Right atrium auricular region (tissue), 2 donors: Measurements from ENCODE around the gene CBLC. TPM values are rescaled to one million over a fixed set of nuclear protein-coding genes. Genes with fewer than 3 reads are reported as not detected.

Experiments used
- DNase-seq: peaks from one replicate; pipeline ENCODE4 v3.0.0-alpha.2; 2019; ENCODE audit warnings: low spot score
- H3K27ac ChIP-seq, 2 donors: fragments of 200-600 bp; sonication (generic); 1 replicate in 1 of 2; 2 replicates in 1 of 2; pipeline ENCODE4 v1.5.1; 2016 to 2019
- H3K27me3 ChIP-seq, 2 donors: fragments of 200-600 bp; sonication (generic); one replicate each; pipeline versions ENCODE4 v1.5.1 to v1.6.0; 2017 to 2019
- H3K36me3 ChIP-seq: fragments of 200-600 bp; sonication (generic); one replicate; pipeline ENCODE4 v1.5.1; 2016
- H3K4me1 ChIP-seq, 2 donors: fragments of 200-600 bp; sonication (generic); one replicate each; pipeline versions ENCODE4 v1.5.1 to v1.6.0; 2017 to 2019
- H3K4me3 ChIP-seq, 2 donors: fragments of 200-600 bp; sonication (generic); 1 replicate in 1 of 2; 2 replicates in 1 of 2; pipeline ENCODE4 v1.5.1; 2017 to 2019; ENCODE audit warnings: mild to moderate bottlenecking in 1 of 2, moderate library complexity in 1 of 2
- H3K9me3 ChIP-seq, 2 donors: fragments of 200-600 bp; sonication (generic); one replicate each; pipeline ENCODE4 v1.5.1; 2019
- total RNA-seq, 2 donors: library from RNA; depleted of rRNA; stranded (reverse); fragments of >200 nt; gene quantifications; one replicate each; pipeline ENCODE4 v1.1.0, GENCODE V29; 2016
- TF ChIP-seq, protein P1 (sequence below), 2 donors: fragments of 200-600 bp; sonication (generic); IDR thresholded peaks; one replicate each; pipeline ENCODE4 v1.5.1; 2019; ENCODE audit warnings: antibody characterized with exemption in 2 of 2

The CBLC gene
- total RNA-seq, 2 donors from 2014 or later, result not detected

DNA sequence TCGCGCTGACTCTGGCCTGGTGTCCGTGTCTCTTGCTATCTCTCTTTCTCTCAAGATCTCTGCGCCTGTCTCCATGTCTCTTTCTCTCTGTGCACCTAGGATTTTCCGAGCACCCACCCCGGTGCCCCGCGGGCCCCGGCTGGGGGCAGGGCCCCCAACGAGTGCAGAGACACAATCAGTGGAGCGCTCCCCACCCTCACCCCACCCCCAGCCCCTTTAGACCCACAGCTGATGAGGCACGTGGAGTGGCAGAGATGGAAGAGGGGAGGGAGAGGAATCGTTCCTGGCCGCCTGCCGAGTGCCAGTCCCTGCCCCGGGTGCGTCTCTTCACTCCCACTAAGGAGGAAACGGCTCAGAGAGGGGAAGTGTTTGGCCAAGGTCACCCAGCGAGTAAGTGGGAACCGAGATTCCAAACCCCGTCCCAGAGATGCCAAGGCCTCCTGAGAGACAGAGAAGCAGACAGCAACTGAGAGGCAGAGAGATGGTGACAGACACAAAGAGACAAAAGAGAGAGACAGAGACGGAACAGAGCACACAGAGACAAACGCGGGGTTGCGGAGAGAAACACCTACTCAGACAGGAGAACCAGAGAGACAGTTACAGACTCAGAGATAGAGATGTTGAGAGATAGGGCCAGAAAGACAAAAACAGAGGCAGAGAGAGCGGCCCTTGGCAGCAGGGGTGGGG lies 29.8 kb upstream of the CBLC start:
- H3K9me3 ChIP-seq, result no peaks in the 10 kb centered on the region
- H3K27me3 ChIP-seq, result no peaks in the 10 kb centered on the region
- peak overlapping the region; percentile 61 to 62 for H3K4me3 ChIP-seq
- DNase-seq, result peak; percentile 80
- peak overlapping the region; percentile 94 for H3K27ac ChIP-seq
- H3K36me3 ChIP-seq, result peaks cover 18% of the 10 kb centered on the region
- TF ChIP-seq, protein P1, sequence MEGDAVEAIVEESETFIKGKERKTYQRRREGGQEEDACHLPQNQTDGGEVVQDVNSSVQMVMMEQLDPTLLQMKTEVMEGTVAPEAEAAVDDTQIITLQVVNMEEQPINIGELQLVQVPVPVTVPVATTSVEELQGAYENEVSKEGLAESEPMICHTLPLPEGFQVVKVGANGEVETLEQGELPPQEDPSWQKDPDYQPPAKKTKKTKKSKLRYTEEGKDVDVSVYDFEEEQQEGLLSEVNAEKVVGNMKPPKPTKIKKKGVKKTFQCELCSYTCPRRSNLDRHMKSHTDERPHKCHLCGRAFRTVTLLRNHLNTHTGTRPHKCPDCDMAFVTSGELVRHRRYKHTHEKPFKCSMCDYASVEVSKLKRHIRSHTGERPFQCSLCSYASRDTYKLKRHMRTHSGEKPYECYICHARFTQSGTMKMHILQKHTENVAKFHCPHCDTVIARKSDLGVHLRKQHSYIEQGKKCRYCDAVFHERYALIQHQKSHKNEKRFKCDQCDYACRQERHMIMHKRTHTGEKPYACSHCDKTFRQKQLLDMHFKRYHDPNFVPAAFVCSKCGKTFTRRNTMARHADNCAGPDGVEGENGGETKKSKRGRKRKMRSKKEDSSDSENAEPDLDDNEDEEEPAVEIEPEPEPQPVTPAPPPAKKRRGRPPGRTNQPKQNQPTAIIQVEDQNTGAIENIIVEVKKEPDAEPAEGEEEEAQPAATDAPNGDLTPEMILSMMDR (IDR thresholded peaks at IDR 0.05), result no peak
- peaks cover 0 to 87% of the 10 kb centered on the region in 2 donors for H3K4me1 ChIP-seq

DNA sequence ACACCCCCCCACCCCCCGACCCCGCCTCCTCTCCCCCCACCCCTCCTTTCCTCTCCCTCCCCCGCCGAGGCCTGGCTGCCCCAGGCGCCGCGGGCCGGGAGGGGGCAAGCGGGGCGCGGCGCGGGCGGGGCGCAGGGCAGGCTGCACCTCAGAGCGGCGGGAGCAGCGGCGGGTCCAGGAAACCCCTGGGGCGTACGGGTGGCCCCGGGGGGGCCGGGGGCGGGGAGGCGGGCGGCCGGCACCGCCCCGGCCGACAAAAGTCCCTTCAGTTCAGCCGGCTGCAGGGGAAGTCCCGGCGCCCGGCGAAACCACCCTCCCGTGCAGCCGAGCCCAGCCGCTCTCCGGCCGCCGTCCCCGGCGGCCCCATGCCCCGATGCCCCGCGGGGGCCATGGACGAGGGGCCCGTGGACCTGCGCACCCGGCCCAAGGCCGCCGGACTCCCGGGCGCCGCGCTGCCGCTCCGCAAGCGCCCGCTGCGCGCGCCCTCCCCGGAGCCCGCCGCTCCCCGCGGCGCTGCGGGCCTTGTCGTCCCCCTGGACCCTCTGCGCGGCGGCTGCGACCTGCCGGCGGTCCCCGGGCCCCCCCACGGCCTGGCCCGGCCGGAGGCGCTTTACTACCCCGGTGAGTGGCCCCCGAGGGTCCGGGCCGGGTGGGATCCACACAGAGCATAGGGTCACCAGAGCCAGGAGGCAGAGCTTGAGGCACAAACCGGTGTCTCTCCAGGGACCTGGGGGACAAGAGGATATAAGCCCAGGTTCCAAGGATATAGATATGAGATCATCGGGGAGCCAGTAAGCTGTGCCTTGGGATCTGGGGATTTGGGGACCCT lies 29.1 kb upstream of the CBLC start, which contains the start of gene BCL3:
Gene BCL3, plus strand, starts transcription at position 283 of the 829 bp plus-strand sequence. Its CDS starts 83 bp downstream, at position 366.
- H3K36me3 ChIP-seq, result peaks cover 20% of the 10 kb centered on the region
- no peak for DNase-seq
- peaks cover 0 to 86% of the 10 kb centered on the region in 2 donors for H3K4me1 ChIP-seq
- peak within 1 kb of the TSS; percentile 61 to 62 for H3K4me3 ChIP-seq
- peak within 1 kb of the TSS; percentile 94 for H3K27ac ChIP-seq
- TF ChIP-seq, protein P1 (IDR thresholded peaks at IDR 0.05), result no peak
- H3K27me3 ChIP-seq, result no peaks in the 10 kb centered on the region
- no peaks in the 10 kb centered on the region for H3K9me3 ChIP-seq

DNA sequence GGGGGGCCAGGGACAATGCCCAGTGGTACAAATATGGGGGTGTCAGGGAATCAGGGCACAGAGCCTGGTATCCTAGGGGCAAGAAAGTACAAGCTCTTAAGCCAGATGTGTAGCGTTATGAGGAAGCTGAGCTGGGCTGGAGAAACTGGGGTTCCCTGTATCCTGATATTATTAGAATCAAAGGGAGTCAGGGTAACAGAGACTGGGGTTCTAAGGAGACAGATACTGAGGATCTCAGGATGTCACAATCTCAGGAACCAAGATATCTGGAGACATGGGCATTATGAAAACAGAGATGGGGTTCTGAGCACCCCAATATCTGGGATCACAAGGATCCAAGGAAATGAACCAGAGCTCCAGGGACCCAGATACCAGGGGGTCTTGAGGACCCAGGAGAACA lies 28.4 kb upstream of the CBLC start:
- Histone ChIP-seq H3K4me3 (peak overlapping the region; percentile 61 to 62), H3K4me1 (peaks cover 0 to 87% of the 10 kb centered on the region in 2 donors), H3K27ac (peak overlapping the region; percentile 94), H3K9me3 (no peaks in the 10 kb centered on the region), H3K36me3 (peaks cover 20% of the 10 kb centered on the region), H3K27me3 (no peaks in the 10 kb centered on the region)
- DNase-seq, result no peak
- TF ChIP-seq, protein P1 (IDR thresholded peaks at IDR 0.05), result no peak

DNA sequence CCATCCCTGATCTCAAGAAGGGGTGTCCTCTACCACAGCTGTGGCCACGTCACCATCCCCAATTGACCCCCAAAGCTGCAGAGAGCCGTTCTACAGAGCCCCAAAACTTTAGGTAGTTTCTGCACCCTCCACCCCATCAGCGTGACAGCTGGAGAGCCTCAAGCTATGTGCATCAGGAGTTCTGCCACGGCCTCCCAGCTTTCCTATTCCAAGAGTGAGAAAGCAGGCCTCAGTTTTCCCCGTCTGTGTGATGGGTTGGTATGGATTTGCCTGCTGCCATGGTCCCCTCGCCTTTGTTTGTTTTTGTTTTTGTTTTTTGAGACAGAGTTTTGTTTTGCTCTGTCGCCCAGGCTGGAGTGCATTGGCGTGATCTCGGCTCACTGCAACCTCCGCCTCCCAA lies 27.7 kb upstream of the CBLC start:
- TF ChIP-seq, protein P1 (IDR thresholded peaks at IDR 0.05), result no peak
- Histone ChIP-seq H3K36me3 (peaks cover 20% of the 10 kb centered on the region), H3K27me3 (no peaks in the 10 kb centered on the region), H3K9me3 (no peaks in the 10 kb centered on the region), H3K4me1 (peaks cover 0 to 87% of the 10 kb centered on the region in 2 donors), H3K4me3 (peak overlapping the region; percentile 61 to 62), H3K27ac (peak overlapping the region; percentile 94)
- no peak for DNase-seq

DNA sequence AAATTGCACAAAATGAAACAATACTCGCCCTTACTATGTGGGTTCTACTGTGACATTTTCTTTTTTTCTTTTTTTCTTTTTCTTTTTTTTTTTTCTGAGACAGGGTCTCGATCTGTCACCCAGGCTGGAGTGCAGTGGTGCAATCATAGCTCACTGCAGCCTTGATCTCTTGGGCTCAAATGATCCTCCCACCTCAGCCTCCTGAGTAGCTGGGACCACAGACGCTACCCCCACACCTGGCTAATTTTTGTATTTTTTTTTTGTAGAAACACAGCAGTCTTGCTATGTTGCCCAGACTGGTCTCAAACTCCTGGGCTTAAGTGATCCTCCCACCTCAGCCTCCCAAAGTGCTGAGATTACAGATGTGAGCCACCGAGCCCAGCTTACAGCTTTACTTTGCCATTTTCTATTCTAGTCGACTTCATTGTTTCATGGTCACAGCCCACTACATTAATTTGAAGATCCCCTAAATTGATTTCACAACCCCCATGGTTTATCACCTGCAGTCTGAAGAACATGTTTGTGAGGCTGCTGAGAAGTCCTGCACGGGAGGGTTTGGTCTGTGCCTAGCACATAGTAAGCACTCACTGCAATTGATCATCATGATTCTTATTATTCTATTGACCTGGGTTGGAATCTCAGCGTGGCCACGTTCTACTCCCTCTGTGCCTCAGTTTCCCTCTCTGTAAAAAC lies 25.4 kb upstream of the CBLC start:
- Histone ChIP-seq H3K36me3 (peaks cover 25% of the 10 kb centered on the region), H3K27me3 (no peaks in the 10 kb centered on the region), H3K9me3 (no peaks in the 10 kb centered on the region), H3K4me3 (peak overlapping the region in 1 of 2 donors; percentile 51), H3K4me1 (peaks cover 0 to 89% of the 10 kb centered on the region in 2 donors), H3K27ac (peak overlapping the region; percentile 92 to 93)
- no peak for DNase-seq
- TF ChIP-seq, protein P1 (IDR thresholded peaks at IDR 0.05), result no peak
